ENCODE measurements around the gene PATJ.

Gene PATJ

GRCh38 chr1:61968869-61969268 lies 226.6 kb downstream of the PATJ start:
- no peak for FAIRE-seq
- DNase-seq (ENCODE audit: extremely low spot score, insufficient read length, low read depth), result no peak

DNA sequence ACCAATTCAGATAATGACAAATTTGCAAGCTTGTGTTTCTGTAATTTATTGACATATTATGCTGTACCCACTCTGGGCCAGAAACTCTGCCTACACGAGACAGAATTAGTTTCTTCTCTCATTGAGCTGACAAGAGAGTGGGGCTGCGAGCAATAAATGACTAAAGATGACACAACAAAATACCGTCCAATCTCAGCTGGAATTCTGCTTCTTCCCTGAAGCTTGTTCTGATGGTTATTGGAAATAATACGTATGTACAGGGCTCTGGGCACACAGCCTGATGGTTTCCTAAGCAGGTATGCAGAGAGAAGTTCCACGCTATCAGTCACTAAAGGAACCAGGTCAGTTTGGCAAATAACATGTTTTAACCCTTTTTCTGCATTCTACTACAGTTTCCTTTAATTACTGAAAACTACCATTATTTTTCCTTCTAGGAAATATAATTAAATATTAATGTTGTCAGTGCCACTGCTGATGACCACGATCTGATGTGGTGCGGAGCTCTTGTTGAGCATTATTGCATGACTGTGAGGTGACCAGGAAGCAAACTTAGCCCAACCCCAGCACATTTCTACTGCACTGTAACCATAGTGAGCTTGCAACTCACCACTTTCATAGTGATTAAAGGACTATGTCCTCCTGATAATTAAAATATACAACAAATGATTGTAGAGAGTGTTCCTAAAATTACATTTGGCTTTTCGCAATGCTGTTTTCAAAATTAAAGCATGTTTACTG lies 231.0 kb downstream of the PATJ start:
- FAIRE-seq, result no peak
- DNase-seq (ENCODE audit: extremely low spot score, insufficient read length, low read depth), result no peak

DNA sequence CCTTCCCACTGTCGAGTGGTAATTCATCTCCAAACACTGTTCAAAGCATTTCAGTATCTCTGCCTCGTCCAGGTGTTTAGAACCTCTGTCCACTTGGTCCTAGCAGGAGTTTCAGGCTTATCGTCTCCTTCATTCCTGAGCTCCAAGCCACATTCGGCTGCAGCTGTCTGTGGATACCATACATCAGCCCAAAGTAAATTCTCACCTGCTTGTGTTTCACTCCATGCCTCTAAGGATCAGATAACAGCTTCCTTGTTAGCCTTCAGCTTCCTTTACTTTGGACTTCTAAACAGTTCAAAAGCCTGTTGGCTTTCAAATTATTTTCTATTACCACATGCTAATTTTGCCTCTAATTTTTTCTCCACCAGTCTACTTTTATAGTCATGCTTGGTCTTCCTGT lies 233.4 kb downstream of the PATJ start:
- no peak for FAIRE-seq
- DNase-seq (ENCODE audit: extremely low spot score, insufficient read length, low read depth), result no peak

GRCh38 chr1:61976566-61976965 lies 234.3 kb downstream of the PATJ start:
- no peak for FAIRE-seq

DNA sequence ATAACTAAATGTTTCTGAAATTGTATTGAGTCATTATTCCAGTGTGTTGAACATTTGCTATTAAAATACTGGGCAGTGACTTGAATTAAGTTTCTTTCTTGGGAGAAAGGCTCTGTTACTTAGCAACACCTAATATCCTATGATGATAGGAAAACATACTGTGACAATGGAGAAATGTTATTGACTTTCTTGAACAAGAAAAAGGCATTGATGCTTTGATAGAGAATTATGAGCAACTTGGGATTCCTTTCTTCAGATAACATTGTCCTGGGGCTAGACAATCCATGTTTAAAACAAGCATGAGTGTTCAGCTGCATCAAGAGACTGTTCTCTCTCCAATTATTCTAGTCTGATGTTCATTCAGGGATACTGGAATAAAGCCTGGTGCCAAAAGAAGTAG lies 236.5 kb downstream of the PATJ start:
- DNase-seq (ENCODE audit: extremely low spot score, insufficient read length, low read depth) (no peak), FAIRE-seq (no peak)

More at GRCh38 chr1:61976566-61976965, 234.3 kb downstream of the PATJ start:
- no peak for DNase-seq (ENCODE audit: extremely low spot score, insufficient read length, low read depth)

- no peak for FAIRE-seq
Measured at GRCh38 chr1:61979729-61980128, 237.4 kb downstream of the PATJ start.

DNA sequence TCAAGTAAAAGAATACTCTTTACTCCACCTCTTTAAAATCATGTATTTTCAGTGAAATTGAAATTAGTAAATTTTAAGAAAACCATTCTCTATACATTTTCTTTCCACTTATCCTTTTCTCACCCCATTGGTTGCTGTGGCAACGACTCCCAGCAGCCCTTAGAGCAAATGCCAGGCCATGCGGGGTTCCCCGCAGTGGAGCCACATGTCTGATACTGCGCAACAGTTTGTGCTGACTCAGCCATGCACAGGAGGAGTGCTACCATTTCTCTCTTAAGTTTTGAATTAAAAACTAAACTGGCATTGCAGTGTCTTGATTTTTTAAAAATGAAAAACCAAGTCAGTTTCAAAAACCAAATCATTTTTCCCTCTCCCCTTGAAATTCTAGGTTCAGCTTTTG lies 238.3 kb downstream of the PATJ start:
- DNase-seq (ENCODE audit: extremely low spot score, insufficient read length, low read depth) (no peak), FAIRE-seq (no peak)

More at GRCh38 chr1:61979729-61980128, 237.4 kb downstream of the PATJ start:
- no peak for DNase-seq (ENCODE audit: extremely low spot score, insufficient read length, low read depth)

DNA sequence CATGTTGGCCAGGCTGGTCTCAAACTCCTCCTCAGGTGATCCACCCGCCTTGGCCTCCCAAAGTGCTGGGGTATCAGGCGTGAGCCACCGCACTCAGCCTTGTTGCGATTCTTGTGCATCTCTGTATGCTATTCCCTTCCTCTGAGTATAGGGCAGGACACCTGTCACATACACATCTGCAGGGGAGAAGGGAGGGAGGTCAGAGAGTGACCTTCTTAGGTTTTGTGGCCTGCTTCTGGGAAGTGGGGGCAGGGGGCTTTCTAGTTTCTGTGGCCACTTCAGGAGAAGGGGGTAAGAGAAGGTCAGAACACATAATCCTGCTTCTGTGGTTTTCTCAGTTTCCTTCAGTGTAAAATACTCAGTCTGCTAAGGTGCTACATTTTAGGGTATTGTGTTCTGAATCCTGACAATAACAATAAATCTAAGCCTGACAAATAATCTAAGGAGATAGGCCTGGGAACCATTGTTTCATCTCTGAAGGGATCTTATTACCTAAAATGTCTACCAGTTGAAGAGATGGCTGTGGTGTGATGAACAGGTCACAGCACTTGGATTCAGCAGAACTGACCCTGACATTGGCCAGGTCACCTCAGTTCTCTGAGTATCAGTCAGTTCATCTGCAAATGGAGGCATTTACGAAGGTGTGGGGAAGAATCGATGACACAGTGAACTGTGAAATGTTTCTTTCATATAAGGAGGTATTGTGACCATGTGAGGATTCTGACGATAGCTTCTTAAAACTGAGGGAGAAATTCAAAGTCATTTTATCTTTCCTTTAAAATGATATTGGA lies 239.8 kb downstream of the PATJ start:
- no peak for FAIRE-seq

DNA sequence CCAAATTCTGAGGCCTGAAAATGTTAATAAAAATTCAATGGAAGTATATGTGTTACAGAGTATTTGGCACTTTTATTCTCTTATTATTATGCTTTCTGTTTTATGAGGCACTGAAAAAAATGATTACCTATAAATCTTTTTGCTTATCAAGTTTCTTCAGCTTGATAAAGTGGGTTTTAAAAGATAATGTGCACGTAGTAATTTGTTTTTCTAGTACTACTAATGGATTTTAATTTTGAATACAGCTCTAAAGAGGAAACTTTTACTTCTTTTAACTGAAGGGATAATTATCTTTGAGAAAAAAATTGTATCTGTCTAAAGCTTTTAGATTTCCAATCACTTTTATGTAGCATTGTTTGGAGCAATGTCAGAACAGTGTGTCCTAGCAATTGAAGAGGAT lies 241.0 kb downstream of the PATJ start:
- FAIRE-seq (no peak), DNase-seq (ENCODE audit: extremely low spot score, insufficient read length, low read depth) (no peak)

More for the DNA sequence above, 239.8 kb downstream of the PATJ start:
- no peak for DNase-seq (ENCODE audit: extremely low spot score, insufficient read length, low read depth)

- DNase-seq (ENCODE audit: extremely low spot score, insufficient read length, low read depth) (no peak), FAIRE-seq (no peak)
Measured at GRCh38 chr1:61992257-61992656, 250.0 kb downstream of the PATJ start.

DNA sequence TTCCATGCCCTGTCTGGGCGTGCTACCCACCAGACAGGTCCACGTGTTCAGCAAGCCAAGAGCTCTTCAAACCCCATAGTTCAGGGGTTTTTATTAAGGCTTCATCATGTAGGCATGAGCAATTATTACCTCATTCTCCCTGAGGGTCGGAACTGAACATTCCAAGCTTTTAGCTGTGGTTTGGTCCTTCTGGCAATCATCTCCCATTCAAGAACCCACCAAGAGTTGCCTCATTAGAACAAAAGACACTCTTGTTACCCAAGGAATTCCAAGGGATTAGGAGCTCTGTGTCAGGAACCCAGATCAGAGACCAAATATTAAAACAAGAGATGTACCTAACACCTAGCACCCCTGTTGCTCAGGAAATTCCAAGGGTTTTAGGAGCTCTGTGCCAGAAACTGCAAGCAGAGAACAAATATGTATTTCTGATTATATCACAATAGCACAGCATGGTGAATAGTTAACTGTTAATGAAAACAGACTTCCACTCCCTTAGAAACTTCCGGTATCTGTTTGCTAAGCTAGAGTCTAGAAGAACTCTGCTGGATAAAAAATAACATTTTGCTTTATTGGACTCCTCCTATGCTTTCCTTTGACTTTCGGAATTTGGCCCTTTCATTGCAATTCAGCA lies 251.2 kb downstream of the PATJ start:
- FAIRE-seq (no peak), DNase-seq (ENCODE audit: extremely low spot score, insufficient read length, low read depth) (no peak)

GRCh38 chr1:61995641-61996040 lies 253.4 kb downstream of the PATJ start:
- DNase-seq (ENCODE audit: extremely low spot score, insufficient read length, low read depth) (no peak), FAIRE-seq (no peak)

DNA sequence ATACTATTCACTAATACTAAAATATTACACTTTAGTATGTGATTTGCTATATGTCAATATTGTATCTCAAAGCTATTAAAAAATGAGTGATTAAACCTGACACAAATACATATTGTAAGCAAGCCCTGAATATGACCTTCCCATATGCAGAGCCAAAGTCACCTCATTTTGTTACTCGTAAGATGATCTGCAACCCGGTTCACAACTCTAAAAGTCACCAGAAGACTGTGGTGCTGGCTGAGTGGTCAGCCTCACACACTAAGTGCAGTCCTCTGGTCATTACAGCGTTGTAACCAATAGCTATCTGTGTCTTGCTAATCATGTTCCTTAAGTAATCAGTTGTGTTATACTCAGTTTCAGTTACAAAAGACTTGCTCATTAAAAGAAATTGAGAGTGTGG lies 254.8 kb downstream of the PATJ start:
- DNase-seq (ENCODE audit: extremely low spot score, insufficient read length, low read depth) (no peak), FAIRE-seq (no peak)

- FAIRE-seq (no peak), DNase-seq (ENCODE audit: extremely low spot score, insufficient read length, low read depth) (no peak)
Measured at GRCh38 chr1:62003777-62004176, 261.5 kb downstream of the PATJ start.

DNA sequence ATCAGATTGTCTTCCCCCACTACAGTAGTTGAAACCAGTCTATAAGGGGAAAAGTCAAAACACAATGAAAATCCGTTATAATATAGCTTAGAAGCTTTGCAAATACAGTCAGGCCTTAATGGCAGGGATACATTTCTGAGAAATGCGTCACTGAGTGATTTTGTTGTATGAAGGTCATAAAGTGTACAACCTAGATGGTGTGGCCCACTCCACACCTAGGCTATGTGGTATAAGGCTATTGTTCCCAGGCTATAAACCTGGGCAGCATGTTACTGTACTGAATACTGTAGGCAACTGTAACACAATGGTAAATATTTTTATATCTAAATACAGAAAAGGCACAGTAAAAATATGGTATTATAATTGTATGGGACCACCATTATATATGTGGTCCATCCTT lies 264.4 kb downstream of the PATJ start:
- FAIRE-seq (no peak), DNase-seq (ENCODE audit: extremely low spot score, insufficient read length, low read depth) (no peak)

DNA sequence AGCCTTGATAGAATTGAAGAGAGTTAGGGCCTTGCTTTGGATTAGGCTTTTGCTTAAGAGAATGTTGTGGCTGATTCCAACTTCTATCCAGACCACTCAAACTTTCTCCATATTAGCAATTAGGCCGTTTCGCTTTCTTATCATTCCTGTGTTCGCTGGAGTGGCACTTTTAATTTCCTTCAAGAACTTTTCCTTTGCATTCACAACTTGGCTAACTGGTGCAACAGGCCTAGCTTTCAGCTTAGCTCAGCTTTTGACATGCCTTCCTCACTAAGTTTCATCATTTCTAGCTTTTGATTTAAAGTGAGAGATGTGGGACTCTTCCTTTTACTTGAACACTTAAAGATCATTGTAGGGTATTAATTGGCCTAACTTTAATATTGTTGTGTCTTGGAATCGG lies 268.7 kb downstream of the PATJ start:
- DNase-seq (ENCODE audit: extremely low spot score, insufficient read length, low read depth) (no peak), FAIRE-seq (no peak)

DNA sequence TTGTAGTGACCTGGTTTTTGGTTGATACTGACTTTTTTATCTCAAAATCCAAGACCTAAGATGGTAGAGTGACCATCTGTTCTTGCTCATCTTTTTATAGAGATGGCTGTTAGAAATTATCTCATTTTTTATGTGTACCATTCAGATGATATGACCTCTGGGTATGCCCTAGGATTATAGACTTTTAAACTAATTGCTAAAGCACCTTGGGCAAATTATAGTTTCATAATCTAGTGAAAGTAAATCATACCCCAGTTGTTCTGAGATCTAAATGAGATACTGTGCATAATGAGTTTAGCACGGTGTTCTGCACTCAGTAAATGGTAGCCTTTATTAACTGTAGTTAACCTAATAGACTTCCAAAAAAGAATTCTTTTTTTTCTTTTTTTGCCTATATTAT lies 269.8 kb downstream of the PATJ start:
- DNase-seq (ENCODE audit: extremely low spot score, insufficient read length, low read depth) (no peak), FAIRE-seq (no peak)

DNA sequence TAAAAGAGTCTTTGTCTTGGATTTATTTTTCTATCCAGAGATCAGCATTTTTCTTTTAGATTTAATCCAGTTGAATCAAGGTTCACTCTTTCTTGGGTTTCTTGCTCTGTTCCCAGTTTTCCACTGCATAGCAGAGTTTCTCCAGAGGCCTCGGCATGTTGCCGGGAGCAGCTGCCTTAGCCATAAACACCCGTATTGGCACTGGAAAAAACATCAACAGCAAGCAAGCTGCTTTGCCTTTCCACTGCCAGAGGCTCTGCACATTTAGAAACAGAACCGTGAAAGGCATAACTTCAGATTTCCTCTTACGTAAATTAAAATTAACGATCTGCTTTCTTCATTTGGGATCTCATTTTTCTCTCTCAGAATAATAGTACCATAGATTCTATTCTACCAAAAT lies 270.6 kb downstream of the PATJ start:
- FAIRE-seq (no peak), DNase-seq (ENCODE audit: extremely low spot score, insufficient read length, low read depth) (no peak)

DNA sequence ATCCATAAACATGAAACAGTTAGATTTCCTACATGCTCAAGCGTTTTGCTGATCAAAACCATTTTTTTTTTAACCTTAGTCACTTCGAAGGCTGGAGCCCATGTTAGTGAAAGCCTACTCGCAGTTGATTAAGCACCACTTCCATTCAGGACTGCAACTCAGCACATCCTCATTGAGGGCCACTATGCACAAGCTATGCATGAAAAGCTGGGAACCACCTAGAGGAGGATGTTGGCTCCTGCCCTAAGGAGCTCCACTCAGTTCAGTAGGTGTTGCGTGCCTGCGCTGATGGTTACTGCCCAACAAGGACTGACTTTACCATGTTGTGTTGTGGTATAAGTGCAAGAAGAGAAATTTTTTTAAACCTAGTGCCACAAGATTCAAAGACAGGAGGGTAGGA lies 271.0 kb downstream of the PATJ start:
- no peak for FAIRE-seq
- no peak for DNase-seq (ENCODE audit: extremely low spot score, insufficient read length, low read depth)

GRCh38 chr1:62022382-62022983 lies 280.2 kb downstream of the PATJ start:
- no peak for FAIRE-seq
- DNase-seq (ENCODE audit: extremely low spot score, insufficient read length, low read depth), result no peak

DNA sequence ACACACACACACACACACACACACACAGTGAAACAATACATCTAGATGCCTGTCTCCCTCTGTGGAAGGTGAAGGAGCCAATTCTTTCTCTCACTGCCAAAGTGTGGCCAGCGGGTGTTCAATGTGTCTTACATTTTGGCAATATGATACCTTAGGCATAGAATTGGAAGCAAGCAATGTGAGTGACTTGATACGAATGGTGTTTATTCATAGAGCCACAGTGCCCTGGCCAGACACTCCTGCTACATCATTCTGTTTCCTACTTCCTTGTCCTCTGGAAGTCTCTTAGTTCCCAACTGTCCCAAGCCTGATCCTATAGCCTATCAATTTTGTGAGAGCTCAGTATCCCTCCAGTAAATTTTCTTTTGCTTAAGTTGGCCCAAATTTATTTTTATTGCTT lies 282.4 kb downstream of the PATJ start:
- no peak for DNase-seq (ENCODE audit: extremely low spot score, insufficient read length, low read depth)
- no peak for FAIRE-seq

Data from GM18507 (cell line).